OCI-LY7 (cell line): ENCODE results near the gene TRPM3.

Source experiments
- CTCF ChIP-seq: fragments of 200-600 bp; sonication (generic); conservative IDR thresholded peaks from 2 replicates; pipeline ENCODE4 v1.5.1; 2014; ENCODE audit warnings: mild to moderate bottlenecking, antibody characterized with exemption, low read length, moderate library complexity, mixed read lengths
- EZH2phosphoT487 ChIP-seq: fragments of 200-600 bp; sonication (generic); IDR thresholded peaks from 2 replicates; pipeline ENCODE4 v1.6.1; 2018; ENCODE audit warnings: low read depth, borderline replicate concordance, mild to moderate bottlenecking, mixed run types, antibody characterized with exemption, low read length, moderate library complexity, mixed read lengths

DNA sequence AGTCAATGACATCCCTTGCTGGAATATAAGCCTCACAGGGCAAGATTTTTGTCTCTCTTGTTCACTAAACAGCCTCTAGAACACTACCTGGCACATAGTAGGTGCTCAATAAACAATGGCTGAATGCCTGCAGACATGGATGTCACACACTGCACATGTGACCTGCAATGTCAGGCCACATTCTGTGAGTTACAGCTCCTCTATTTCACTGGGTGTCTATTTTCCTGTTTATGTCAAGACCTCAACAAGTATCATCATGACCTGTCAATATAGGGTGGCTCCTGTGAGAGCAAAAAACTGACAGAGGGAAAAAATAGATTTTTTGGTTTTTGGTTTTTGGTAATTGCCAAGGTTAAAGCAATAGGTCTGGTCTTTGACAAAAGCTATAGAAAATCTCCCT is 562.3 kb downstream of the TRPM3 start:
- TF ChIP-seq EZH2phosphoT487 = no peak
- no peak for TF ChIP-seq CTCF
